ENCODE measurements around the gene TMEM92. TPM values are rescaled to one million over a fixed set of nuclear protein-coding genes. Genes with fewer than 3 reads are reported as not detected.
"Not testable (repeated sequence)": the region's sequence is repeated elsewhere in the genome, so short reads cannot be mapped to it uniquely, and the experiment has no call there.

TMEM92 gene
- total RNA-seq, 4 donors from 2014 or later, result 0.12 to 0.76 TPM; not detected in 2

DNA sequence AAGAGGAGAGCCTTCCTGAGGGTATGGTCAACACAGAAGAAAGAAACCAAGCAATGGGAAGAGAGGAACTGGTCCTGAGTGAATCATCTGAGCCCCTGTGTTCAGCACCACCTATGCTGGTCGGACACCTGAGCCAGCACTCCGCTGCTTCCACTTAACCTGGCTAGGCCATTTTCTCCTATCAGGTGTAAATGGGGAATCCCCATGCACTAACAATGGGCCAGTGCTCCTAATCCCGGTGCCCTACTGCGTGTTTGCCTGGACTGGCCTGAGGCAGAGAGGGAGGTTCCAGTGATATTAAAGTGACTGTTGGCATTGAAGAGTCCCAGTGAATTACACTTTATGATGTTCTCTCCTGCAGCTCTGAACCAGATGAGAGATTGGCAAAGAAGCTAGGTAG is 37.2 kb downstream of the TMEM92 start:
- peaks cover 0 to 14% (median 0%) of the 10 kb centered on the region in 4 donors for H3K27me3 ChIP-seq
- intact Hi-C loops (cut with DNase I), result no loop called here
- DNase-seq, result no peak
- no peak overlapping the region for H3K27ac ChIP-seq
- no peak overlapping the region for H3K4me3 ChIP-seq
- H3K36me3 ChIP-seq, result no peaks in the 10 kb centered on the region
- 43 to 71% methylated on average over 3 to 4 of the region's 4 CpGs for WGBS, 2 donors
- TF ChIP-seq, protein P1, sequence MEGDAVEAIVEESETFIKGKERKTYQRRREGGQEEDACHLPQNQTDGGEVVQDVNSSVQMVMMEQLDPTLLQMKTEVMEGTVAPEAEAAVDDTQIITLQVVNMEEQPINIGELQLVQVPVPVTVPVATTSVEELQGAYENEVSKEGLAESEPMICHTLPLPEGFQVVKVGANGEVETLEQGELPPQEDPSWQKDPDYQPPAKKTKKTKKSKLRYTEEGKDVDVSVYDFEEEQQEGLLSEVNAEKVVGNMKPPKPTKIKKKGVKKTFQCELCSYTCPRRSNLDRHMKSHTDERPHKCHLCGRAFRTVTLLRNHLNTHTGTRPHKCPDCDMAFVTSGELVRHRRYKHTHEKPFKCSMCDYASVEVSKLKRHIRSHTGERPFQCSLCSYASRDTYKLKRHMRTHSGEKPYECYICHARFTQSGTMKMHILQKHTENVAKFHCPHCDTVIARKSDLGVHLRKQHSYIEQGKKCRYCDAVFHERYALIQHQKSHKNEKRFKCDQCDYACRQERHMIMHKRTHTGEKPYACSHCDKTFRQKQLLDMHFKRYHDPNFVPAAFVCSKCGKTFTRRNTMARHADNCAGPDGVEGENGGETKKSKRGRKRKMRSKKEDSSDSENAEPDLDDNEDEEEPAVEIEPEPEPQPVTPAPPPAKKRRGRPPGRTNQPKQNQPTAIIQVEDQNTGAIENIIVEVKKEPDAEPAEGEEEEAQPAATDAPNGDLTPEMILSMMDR (IDR thresholded peaks at IDR 0.05), result no peak
- no peak for TF ChIP-seq POLR2A (IDR thresholded peaks at IDR 0.05)
- H3K9me3 ChIP-seq, result no peaks in the 10 kb centered on the region
- H3K4me1 ChIP-seq, result peaks cover 0 to 39% (median 7%) of the 10 kb centered on the region in 3 donors

DNA sequence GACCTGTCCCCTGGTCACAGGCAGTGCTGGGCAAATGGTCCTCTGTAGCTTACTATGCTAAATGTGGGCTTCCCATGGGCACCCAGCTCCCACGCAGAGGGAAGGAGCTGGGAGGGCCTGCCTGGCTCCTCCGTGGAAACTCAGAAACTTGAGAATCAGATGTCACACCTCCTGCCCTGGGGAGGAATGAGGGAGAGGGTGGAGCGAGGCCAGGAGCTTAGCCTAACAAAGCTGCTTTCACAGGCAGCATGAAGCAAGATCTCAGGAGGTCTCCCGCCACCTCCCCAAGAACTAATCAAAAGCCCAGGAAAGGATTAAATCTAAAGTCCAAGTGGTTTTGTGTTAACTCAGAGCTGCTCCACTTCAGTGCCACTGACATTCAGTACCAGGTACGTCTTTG is 38.0 kb downstream of the TMEM92 start:
- Histone ChIP-seq H3K27ac (no peak overlapping the region), H3K27me3 (peaks cover 0 to 14% (median 0%) of the 10 kb centered on the region in 4 donors), H3K4me3 (no peak overlapping the region), H3K4me1 (peaks cover 0 to 48% (median 15%) of the 10 kb centered on the region in 3 donors), H3K9me3 (no peaks in the 10 kb centered on the region), H3K36me3 (no peaks in the 10 kb centered on the region)
- 27 to 44% methylated on average over 2 to 4 of the region's 5 CpGs for WGBS, 2 donors
- TF ChIP-seq, protein P1 (IDR thresholded peaks at IDR 0.05), result no peak
- TF ChIP-seq POLR2A (IDR thresholded peaks at IDR 0.05), result no peak
- DNase-seq, result no peak
- intact Hi-C loops (cut with DNase I), result no loop called here

DNA sequence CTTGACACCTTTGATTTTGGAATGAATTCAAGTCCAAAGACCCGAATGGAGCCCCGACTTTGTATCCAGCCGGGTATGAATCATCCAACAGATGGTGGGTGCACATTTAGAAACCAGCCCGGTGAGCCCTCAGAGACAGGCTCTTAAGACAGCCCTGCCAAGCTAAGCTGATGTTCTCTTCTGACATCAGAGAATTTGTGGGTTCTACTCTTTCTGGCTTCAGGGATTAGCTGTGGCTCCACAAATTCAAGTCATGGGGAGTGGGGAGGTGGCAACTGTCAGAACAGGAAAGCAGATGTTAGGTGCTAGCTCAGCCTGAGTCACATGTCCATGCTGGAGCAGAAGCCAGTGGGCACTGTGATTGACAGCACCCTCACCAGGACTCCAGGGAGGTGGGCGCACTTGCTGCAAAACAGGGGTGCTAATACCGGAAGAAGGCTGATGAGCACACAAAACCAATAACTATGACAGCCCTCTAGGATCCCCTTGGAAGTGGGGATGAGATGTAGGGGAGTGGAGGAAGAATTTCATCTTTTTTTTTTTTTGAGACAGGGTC is 40.3 kb downstream of the TMEM92 start:
- WGBS, 2 donors, result 47 to 80% methylated on average over 6 of the region's 6 CpGs
- Histone ChIP-seq H3K36me3 (no peaks in the 10 kb centered on the region), H3K27me3 (peaks cover 0 to 14% (median 0%) of the 10 kb centered on the region in 4 donors), H3K4me1 (peaks cover 9 to 70% (median 31%) of the 10 kb centered on the region in 3 donors), H3K4me3 (no peak overlapping the region), H3K9me3 (no peaks in the 10 kb centered on the region), H3K27ac (peak overlapping the region in 1 of 4 donors; percentile 76)
- intact Hi-C loops (cut with DNase I), result no loop called here
- no peak for TF ChIP-seq POLR2A (IDR thresholded peaks at IDR 0.05)
- TF ChIP-seq, protein P1 (IDR thresholded peaks at IDR 0.05), result no peak
- DNase-seq, result no peak

DNA sequence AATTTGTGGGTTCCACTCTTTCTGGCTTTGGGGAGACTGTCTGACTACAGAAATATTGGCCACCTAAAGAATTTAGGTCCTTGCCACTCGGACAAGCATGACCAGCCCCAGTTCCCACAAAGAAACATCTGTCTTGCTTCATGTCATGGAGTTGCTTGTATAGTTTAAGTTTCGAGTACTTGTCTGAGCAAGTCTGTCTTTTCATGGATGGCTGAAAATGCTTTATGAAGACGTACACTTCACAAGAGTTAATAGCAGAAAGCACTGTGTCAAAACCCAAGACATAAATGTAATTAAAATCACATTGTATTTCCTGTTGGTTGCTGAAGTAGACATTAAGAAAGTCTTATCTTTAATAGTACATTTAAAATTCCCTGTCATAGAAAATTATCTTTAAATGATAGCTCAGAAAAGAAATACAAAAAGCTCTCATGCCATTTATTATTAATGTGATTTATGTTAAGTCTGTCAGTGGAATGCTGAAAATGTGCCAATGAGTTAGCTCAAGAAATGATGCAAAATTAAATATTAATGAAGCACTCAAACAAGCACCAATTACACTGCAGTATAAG is 41.8 kb downstream of the TMEM92 start:
- DNase-seq, result no peak
- 26 to 36% methylated on average over 3 of the region's 3 CpGs for WGBS, 2 donors
- no peak overlapping the region for H3K4me3 ChIP-seq
- no peak for TF ChIP-seq POLR2A (IDR thresholded peaks at IDR 0.05)
- TF ChIP-seq, protein P1 (IDR thresholded peaks at IDR 0.05), result no peak
- H3K9me3 ChIP-seq, result no peaks in the 10 kb centered on the region
- no peaks in the 10 kb centered on the region for H3K36me3 ChIP-seq
- intact Hi-C loops (cut with DNase I), result no loop called here
- peaks cover 0 to 8% (median 0%) of the 10 kb centered on the region in 4 donors for H3K27me3 ChIP-seq
- H3K4me1 ChIP-seq, result peaks cover 13 to 75% (median 35%) of the 10 kb centered on the region in 3 donors
- peak overlapping the region; percentile 54 to 76 (median 66) for H3K27ac ChIP-seq

DNA sequence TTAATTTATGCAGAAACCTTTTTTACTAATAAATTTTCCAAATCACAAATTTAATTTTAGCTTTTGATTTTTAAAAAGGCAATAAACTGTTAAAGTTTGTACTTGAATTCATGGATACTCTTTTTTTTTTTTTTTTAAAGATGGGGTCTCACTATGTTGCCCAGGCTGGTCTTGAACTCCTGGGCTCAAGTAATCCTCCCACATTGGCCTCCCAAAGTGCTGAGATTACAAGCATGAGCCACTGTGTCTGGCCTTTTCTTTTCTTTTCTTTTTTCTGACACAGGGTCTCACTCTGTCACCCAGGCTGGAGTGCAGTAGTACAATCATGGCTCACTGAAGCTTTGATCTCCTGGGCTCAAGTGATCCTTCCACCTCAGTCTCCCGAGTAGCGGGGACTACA is 42.4 kb downstream of the TMEM92 start:
- peaks cover 13 to 73% (median 35%) of the 10 kb centered on the region in 3 donors for H3K4me1 ChIP-seq
- H3K9me3 ChIP-seq; H3K27me3 ChIP-seq; DNase-seq; intact Hi-C loops (cut with DNase I); H3K36me3 ChIP-seq; H3K4me3 ChIP-seq: not testable (repeated sequence)
- peak overlapping the region in 3 of 4 donors; percentile 10 to 76 (median 65) for H3K27ac ChIP-seq
- 39 to 80% methylated on average over 1 to 2 of the region's 2 CpGs for WGBS, 2 donors

All from esophagus squamous epithelium (tissue), 5 donors.